Panc1 (cell line): ENCODE results near the gene ZNF512B.

Experiments
- CTCF ChIP-seq: fragments of 450-650 bp; IDR thresholded peaks from 2 replicates; pipeline ENCODE4 v1.5.1; 2017; ENCODE audit warnings: mild to moderate bottlenecking
- POLR2AphosphoS5 ChIP-seq: IDR thresholded peaks from 2 replicates; pipeline ENCODE4 v1.6.1; 2012; ENCODE audit warnings: mild to moderate bottlenecking, low read depth, low read length, moderate library complexity
- SIN3A ChIP-seq: IDR thresholded peaks from 2 replicates; pipeline ENCODE4 v1.6.1; 2012; ENCODE audit warnings: low read depth, mild to moderate bottlenecking, low read length, moderate library complexity, borderline replicate concordance; ENCODE audit not compliant: insufficient read depth
- TCF7L2 ChIP-seq: IDR thresholded peaks from 2 replicates; pipeline ENCODE4 v1.6.1; 2011; ENCODE audit warnings: mild to moderate bottlenecking, low read depth, low read length, inconsistent platforms
- TF ChIP-seq, protein P1 (sequence below), 2 experiments: IDR thresholded peaks; 2 replicates each; pipeline ENCODE4 v1.6.1; 2011 to 2012; ENCODE audit warnings: low read depth in 2 of 2, control low read depth in 1 of 2, low read length in 1 of 2, mild to moderate bottlenecking in 1 of 2, moderate library complexity in 1 of 2; ENCODE audit not compliant: insufficient read depth in 1 of 2

DNA sequence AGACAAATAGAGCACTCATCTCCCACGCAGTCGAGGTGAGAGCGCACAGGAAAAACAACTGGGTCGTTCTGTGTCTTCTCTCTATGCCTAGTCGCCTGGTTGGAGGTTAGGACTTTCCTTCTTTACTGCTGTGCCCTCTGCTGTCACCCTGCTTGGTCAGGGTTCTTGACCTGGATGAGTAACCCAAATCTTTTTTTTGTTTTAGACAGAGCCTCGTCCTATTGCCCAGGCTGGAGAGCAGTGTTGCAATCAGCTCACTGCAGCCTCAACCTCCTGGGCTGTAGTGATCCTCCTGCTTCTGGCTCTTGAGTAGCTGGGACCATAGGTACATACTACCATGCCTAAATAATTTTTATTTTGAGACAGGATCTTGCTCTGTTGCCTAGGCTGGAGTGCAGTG, 35.7 kb upstream of the ZNF512B start:
- TF ChIP-seq CTCF (no peak), TCF7L2 (no peak), POLR2AphosphoS5 (no peak), SIN3A (no peak)
- TF ChIP-seq, protein P1, sequence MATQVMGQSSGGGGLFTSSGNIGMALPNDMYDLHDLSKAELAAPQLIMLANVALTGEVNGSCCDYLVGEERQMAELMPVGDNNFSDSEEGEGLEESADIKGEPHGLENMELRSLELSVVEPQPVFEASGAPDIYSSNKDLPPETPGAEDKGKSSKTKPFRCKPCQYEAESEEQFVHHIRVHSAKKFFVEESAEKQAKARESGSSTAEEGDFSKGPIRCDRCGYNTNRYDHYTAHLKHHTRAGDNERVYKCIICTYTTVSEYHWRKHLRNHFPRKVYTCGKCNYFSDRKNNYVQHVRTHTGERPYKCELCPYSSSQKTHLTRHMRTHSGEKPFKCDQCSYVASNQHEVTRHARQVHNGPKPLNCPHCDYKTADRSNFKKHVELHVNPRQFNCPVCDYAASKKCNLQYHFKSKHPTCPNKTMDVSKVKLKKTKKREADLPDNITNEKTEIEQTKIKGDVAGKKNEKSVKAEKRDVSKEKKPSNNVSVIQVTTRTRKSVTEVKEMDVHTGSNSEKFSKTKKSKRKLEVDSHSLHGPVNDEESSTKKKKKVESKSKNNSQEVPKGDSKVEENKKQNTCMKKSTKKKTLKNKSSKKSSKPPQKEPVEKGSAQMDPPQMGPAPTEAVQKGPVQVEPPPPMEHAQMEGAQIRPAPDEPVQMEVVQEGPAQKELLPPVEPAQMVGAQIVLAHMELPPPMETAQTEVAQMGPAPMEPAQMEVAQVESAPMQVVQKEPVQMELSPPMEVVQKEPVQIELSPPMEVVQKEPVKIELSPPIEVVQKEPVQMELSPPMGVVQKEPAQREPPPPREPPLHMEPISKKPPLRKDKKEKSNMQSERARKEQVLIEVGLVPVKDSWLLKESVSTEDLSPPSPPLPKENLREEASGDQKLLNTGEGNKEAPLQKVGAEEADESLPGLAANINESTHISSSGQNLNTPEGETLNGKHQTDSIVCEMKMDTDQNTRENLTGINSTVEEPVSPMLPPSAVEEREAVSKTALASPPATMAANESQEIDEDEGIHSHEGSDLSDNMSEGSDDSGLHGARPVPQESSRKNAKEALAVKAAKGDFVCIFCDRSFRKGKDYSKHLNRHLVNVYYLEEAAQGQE (IDR thresholded peaks at IDR 0.05; ENCODE audit: insufficient read depth in 1 of 2, low read depth in 2 of 2, low read length in 1 of 2): no peak
